Lower leg skin (tissue), 4 donors: ENCODE results near the gene NUDC. TPM values are rescaled to one million over a fixed set of nuclear protein-coding genes. Genes with fewer than 3 reads are reported as not detected.
"Not testable (repeated sequence)": the region's sequence is repeated elsewhere in the genome, so short reads cannot be mapped to it uniquely, and the experiment has no call there.

Experiments used
- DNase-seq, 2 donors: peaks; one replicate each; pipeline ENCODE4 v3.0.0-alpha.2; 2019; ENCODE audit warnings: low spot score in 2 of 2
- H3K4me3 ChIP-seq: fragments of 200-600 bp; sonication (generic); 2 replicates; pipeline ENCODE4 v1.5.1; 2017; ENCODE audit warnings: mild to moderate bottlenecking, low read depth; ENCODE audit not compliant: poor library complexity, severe bottlenecking
- POLR2A ChIP-seq, 2 donors: fragments of 450-650 bp; IDR thresholded peaks; one replicate each; pipeline ENCODE4 v1.6.1; 2016 to 2017; ENCODE audit warnings: antibody characterized with exemption in 2 of 2, mild to moderate bottlenecking in 1 of 2, moderate library complexity in 1 of 2
- WGBS, 2 donors: methylation state at CpG; one replicate each; pipeline ENCODE4 v1.1.5; 2018; 5-methylcytosine and 5-hydroxymethylcytosine counted together
- intact Hi-C: fragments of 100-400 bp; cut with DNase I; formaldehyde crosslinking; loops from one replicate; pipeline ENCODE4 v1.15.0; 2023; ENCODE audit warnings: low total_unique reads
- total RNA-seq, 4 donors: library from RNA; depleted of rRNA; stranded (reverse); fragments of >200 nt; gene quantifications; one replicate each; pipeline ENCODE4 v1.1.0, GENCODE V29; 2016
- TF ChIP-seq, protein P1 (sequence below), 3 donors: fragments of 450-650 bp; IDR thresholded peaks; one replicate each; pipeline ENCODE4 v1.5.1; 2016; ENCODE audit warnings: antibody characterized with exemption in 3 of 3, mild to moderate bottlenecking in 3 of 3, moderate library complexity in 2 of 3

NUDC gene
- 10 to 100 TPM; 37.0 to 50.4 (median 39.7) TPM for total RNA-seq

DNA sequence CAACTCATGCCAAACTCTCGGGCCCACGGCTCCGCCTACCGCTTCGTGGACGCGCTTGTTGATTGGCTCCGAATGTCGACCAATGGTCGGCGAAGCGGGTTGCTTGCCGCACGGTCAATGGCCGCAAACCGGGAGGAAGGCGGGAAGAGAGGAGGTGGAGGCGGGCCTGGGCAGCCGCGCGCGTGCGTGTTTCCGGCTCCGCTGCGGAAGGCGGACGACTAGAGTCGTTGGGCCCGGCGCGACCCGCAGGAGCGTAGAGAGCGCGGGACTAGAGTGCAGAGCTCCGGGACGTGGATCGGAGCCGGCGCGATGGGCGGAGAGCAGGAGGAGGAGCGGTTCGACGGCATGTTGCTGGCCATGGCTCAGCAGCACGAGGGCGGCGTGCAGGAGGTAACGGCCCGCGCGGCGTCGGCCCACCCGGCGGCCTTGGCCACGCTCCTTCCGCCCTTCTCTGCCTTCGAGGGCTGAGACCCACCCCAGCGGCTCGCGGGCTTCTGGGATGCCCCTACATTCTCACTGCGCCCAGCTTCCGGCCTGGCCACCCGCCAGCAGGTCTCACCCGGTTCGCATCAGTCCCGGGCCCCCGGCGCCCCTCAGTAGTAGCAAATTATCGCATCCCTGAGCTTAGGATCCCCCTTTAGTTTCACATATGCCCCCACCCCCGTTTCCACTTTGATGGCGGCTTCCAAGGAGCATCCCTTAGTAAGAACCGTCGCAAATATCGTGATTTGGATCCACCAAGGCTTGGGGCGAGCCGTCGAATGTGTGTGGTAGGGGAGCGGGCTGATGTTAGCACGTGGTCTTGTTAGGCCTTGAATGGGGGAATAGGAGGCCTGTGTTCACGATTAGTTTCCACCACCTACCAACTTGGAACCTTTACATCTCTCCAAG, at the start of gene NUDC:
Gene NUDC, plus strand, starts transcription at position 204 of the 891 bp plus-strand sequence. Its CDS starts 106 bp downstream, at position 310.
- peak in 1 of 2 donors; percentile 56 for TF ChIP-seq POLR2A (IDR thresholded peaks at IDR 0.05)
- TF ChIP-seq, protein P1, sequence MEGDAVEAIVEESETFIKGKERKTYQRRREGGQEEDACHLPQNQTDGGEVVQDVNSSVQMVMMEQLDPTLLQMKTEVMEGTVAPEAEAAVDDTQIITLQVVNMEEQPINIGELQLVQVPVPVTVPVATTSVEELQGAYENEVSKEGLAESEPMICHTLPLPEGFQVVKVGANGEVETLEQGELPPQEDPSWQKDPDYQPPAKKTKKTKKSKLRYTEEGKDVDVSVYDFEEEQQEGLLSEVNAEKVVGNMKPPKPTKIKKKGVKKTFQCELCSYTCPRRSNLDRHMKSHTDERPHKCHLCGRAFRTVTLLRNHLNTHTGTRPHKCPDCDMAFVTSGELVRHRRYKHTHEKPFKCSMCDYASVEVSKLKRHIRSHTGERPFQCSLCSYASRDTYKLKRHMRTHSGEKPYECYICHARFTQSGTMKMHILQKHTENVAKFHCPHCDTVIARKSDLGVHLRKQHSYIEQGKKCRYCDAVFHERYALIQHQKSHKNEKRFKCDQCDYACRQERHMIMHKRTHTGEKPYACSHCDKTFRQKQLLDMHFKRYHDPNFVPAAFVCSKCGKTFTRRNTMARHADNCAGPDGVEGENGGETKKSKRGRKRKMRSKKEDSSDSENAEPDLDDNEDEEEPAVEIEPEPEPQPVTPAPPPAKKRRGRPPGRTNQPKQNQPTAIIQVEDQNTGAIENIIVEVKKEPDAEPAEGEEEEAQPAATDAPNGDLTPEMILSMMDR (IDR thresholded peaks at IDR 0.05): no peak
- intact Hi-C loops: no loop called here
- peak; percentile 96 to 99 for DNase-seq
- H3K4me3 ChIP-seq: peak within 1 kb of the TSS; percentile 96
- WGBS, 2 donors: 0 to 1% methylated on average over 48 to 58 of the region's 83 CpGs

DNA sequence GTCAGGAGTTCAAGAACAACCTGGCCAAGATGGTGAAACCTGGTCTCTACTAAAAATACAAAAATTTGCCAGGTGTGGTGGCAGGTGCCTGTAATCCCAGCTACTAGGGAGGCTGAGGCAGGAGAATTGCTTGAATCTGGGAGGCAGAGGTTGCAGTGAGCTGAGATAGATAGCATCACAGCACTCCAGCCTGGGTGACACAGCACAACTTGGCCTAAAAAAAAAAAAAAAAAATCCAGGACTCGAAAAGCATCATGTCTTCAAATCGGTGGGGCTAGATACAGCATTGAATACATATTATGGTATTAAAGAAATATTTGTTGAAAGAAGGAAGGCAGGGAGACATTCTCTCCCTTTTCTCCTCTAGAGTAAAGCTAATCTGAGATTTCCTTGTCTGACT, 48.4 kb upstream of the NUDC start:
- intact Hi-C loops, DNase-seq: not testable (repeated sequence)
- 59 to 78% methylated on average over 2 of the region's 2 CpGs for WGBS, 2 donors

DNA sequence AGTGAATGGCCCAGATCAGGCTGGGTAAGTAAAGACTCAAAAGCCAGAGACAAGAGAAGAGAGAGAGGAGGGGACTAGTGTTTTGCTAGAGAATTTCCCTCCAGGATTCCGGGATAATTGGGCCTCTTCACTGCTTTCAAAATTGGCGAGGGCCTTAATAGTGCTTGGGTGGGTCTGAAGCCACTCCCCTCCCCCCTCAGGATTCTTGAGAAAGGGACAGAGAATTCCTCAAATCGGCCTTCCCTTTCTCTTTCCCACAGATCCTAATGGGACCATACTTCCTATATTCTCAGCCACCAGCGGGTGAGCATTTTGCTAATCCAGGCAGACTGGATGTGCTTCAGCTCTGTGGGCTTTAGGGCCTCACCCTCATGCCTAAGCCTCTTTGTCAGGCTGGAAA, 46.6 kb upstream of the NUDC start:
- intact Hi-C loops: no loop called here
- no peak overlapping the region for H3K4me3 ChIP-seq
- WGBS, 2 donors: 50 to 67% methylated on average over 4 of the region's 4 CpGs
- TF ChIP-seq, protein P1 (IDR thresholded peaks at IDR 0.05): no peak
- no peak for TF ChIP-seq POLR2A (IDR thresholded peaks at IDR 0.05)
- DNase-seq: no peak

More for the DNA sequence above, 48.4 kb upstream of the NUDC start:
- not testable (repeated sequence) for H3K4me3 ChIP-seq

DNA sequence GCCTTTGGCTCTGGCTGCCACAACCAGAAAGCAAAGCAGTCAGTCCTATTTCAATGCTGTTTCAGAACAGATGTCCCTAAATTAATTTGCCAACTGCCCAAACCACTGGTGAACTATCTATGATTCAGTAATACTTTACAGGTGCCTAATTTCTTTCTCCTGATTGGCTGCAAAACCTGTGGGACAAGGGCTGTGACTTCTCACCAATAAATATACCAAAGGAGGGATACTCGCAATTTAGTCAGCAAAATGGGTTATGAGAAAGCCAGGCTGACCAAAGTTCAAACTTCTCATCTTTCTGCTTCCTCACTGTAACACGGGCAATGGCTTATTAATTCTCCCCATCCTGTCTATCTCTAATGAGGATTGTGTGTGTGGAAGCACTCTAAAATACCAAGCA, 44.2 kb upstream of the NUDC start:
- 69 to 79% methylated on average over 2 of the region's 2 CpGs for WGBS, 2 donors
- TF ChIP-seq, protein P1 (IDR thresholded peaks at IDR 0.05): no peak
- intact Hi-C loops: no loop called here
- DNase-seq: no peak
- no peak overlapping the region for H3K4me3 ChIP-seq

DNA sequence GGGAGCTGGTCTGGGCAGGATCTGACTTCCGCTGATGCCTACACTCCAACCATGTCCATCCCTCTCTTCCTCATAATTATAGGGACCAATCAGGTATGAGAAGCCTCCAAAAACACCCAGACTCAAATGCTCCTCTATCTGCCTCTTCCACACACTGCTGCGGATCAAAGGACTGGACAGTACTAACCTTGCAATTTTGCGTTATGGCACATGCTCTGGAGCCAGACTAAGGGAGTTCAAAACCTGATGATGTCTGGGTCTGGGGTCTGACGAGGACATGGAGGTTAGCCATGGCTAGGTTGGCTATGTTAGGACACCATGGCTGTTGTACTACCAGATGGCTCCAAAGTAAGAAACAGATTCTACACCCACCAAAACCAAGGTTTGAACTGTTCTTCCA, 41.8 kb upstream of the NUDC start:
- no peak for DNase-seq
- H3K4me3 ChIP-seq: no peak overlapping the region
- intact Hi-C loops: no loop called here
- no peak for TF ChIP-seq POLR2A (IDR thresholded peaks at IDR 0.05)
- TF ChIP-seq, protein P1 (IDR thresholded peaks at IDR 0.05): no peak
- 88 to 98% methylated on average over 4 of the region's 4 CpGs for WGBS, 2 donors

DNA sequence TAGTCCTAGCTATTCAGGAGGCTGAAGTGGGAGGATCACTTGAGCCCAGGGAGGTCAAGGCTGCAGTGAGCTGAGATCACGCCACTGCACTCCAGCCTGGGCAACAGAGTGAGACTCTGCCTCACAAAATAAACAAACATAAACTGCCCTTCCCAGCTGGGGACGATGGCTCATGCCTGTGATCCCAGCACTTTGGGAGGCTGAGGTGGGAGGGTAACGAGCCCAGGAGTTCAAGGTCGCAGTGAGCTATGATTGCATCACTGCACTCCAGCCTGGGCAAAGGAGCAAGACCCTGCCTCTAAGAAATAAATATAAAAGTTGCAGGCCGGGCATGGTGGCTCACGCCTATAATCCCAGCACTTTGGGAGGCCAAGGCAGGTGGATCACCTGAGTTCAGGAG, 39.9 kb upstream of the NUDC start:
- intact Hi-C loops, DNase-seq, H3K4me3 ChIP-seq: not testable (repeated sequence)
- WGBS, 2 donors: 86 to 88% methylated on average over 6 of the region's 6 CpGs
